ENCODE measurements around the gene ROBO1.

GRCh38 chr3:79255292-79255691 is 512.5 kb downstream of the ROBO1 start:
- TF ChIP-seq CTCF (IDR thresholded peaks at IDR 0.05; ENCODE audit: control extremely low read depth in 1 of 3, insufficient read depth in 1 of 3, low read depth in 1 of 3, low read length in 3 of 3) = no peak
- no peak for TF ChIP-seq JUND (IDR thresholded peaks at IDR 0.05; ENCODE audit: low read length)
- TF ChIP-seq GABPA (IDR thresholded peaks at IDR 0.05; ENCODE audit: borderline replicate concordance, insufficient read depth, low read length) = no peak
- no peak for TF ChIP-seq GTF2F1 (IDR thresholded peaks at IDR 0.05; ENCODE audit: borderline replicate concordance, low read depth, low read length)
- no peak for TF ChIP-seq RAD21 (IDR thresholded peaks at IDR 0.05 in 1 of 2, conservative IDR thresholded peaks at IDR 0.05 in 1 of 2; ENCODE audit: low read depth in 2 of 2, low read length in 2 of 2)
